Lower leg skin (tissue), 3 donors: ENCODE data around the gene TAOK3.

Experiments
- POLR2A ChIP-seq, 2 donors: fragments of 450-650 bp; IDR thresholded peaks; one replicate each; pipeline ENCODE4 v1.6.1; 2016 to 2017; ENCODE audit warnings: antibody characterized with exemption in 2 of 2, mild to moderate bottlenecking in 1 of 2, moderate library complexity in 1 of 2
- TF ChIP-seq, protein P1 (sequence below), 3 donors: fragments of 450-650 bp; IDR thresholded peaks; one replicate each; pipeline ENCODE4 v1.5.1; 2016; ENCODE audit warnings: antibody characterized with exemption in 3 of 3, mild to moderate bottlenecking in 3 of 3, moderate library complexity in 2 of 3

DNA sequence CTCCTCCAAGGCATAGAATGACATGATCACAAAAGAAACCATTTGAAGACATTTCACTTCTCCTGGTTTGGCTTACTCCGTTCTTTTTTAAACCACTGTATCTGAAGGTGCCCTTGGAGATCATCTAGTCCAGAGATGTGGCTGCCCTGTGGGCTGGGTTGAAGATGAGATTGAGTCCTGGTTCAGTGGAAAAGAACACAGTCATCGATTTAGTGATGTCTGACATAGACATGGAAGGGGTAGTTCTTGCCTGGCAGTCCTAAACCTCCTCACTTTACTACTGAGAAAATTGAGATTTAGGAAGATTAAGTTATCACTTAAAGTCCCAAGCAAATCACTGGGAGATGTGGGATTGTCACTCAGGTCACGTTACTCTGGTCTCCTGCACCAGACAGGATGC, 271.7 kb downstream of the TAOK3 start:
- TF ChIP-seq, protein P1, sequence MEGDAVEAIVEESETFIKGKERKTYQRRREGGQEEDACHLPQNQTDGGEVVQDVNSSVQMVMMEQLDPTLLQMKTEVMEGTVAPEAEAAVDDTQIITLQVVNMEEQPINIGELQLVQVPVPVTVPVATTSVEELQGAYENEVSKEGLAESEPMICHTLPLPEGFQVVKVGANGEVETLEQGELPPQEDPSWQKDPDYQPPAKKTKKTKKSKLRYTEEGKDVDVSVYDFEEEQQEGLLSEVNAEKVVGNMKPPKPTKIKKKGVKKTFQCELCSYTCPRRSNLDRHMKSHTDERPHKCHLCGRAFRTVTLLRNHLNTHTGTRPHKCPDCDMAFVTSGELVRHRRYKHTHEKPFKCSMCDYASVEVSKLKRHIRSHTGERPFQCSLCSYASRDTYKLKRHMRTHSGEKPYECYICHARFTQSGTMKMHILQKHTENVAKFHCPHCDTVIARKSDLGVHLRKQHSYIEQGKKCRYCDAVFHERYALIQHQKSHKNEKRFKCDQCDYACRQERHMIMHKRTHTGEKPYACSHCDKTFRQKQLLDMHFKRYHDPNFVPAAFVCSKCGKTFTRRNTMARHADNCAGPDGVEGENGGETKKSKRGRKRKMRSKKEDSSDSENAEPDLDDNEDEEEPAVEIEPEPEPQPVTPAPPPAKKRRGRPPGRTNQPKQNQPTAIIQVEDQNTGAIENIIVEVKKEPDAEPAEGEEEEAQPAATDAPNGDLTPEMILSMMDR (IDR thresholded peaks at IDR 0.05): no peak
- TF ChIP-seq POLR2A (IDR thresholded peaks at IDR 0.05): no peak
